GM18520 (cell line): Measurements from ENCODE around the gene HEBP1.
"Not testable (repeated sequence)": the region's sequence is repeated elsewhere in the genome, so short reads cannot be mapped to it uniquely, and the experiment has no call there.

Source experiments
- ATAC-seq: cut with Tn5 transposase; IDR thresholded peaks from one replicate; pipeline ENCODE4 v1.9.1; 2021; ENCODE audit not compliant: unreplicated experiment

HEBP1 gene

DNA sequence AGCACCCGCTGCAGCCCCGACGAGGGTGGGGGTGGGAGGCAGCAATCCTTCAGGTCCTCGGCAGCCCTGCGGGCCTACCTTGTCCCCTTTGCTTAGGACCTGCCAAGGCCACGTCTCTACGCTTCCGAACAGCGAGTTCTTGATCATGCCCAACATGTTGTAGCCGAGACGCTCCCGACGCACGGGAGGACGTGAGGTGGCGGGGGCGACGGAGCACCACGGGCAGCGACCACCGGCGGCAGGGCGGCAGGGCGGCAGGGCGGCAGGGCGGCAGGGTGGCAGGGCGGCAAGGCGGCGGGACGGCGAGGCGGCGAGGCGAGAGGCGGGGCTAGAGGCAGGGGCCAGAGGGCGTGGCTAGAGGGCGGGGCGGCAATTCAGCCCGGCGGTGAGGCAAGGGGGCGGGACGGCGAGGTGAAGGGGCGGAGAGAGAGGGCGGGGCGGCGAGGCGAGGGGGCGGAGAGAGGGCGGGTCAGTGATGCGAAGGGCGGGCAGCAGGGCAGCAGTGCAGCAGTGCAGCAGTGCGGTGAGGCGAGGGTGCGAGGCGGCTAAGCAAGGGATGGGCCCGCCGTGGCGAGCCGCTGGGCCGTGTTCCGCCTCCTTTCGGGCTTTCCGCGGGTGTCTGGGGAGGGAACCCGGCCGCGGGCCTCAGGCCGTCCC, at the start of gene HEBP1:
Gene HEBP1, minus strand, starts transcription at position 307 of the 657 bp plus-strand sequence. Its CDS starts 151 bp downstream, at position 156.
- no peak for ATAC-seq

GRCh38 chr12:13049816-13050215, 49.8 kb upstream of the HEBP1 start:
- no peak for ATAC-seq

DNA sequence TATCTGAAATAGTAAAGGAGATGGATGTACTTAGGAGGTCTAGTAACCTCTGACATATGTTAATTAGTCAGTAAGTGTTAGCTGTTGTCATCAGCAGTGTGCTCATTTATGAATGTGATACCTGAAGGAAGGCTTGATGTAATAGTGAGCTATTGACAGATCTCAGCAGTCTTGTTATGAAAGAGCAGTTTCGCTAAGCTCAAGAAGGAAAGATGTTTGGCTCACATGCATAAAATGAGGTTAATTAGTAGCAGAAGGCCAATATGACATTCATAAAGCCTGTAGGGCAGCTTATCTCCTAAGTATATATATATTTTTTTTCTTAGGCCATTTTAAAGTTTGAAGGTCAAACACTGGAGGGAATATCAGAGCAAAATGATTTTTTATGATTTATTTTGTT, 46.9 kb upstream of the HEBP1 start:
- peak; percentile 47 for ATAC-seq

- ATAC-seq: no peak
These were observed 45.8 kb upstream of the HEBP1 start for GRCh38 chr12:13045816-13046215.

- no peak for ATAC-seq
These were observed 44.8 kb upstream of the HEBP1 start for GRCh38 chr12:13044906-13045299.

DNA sequence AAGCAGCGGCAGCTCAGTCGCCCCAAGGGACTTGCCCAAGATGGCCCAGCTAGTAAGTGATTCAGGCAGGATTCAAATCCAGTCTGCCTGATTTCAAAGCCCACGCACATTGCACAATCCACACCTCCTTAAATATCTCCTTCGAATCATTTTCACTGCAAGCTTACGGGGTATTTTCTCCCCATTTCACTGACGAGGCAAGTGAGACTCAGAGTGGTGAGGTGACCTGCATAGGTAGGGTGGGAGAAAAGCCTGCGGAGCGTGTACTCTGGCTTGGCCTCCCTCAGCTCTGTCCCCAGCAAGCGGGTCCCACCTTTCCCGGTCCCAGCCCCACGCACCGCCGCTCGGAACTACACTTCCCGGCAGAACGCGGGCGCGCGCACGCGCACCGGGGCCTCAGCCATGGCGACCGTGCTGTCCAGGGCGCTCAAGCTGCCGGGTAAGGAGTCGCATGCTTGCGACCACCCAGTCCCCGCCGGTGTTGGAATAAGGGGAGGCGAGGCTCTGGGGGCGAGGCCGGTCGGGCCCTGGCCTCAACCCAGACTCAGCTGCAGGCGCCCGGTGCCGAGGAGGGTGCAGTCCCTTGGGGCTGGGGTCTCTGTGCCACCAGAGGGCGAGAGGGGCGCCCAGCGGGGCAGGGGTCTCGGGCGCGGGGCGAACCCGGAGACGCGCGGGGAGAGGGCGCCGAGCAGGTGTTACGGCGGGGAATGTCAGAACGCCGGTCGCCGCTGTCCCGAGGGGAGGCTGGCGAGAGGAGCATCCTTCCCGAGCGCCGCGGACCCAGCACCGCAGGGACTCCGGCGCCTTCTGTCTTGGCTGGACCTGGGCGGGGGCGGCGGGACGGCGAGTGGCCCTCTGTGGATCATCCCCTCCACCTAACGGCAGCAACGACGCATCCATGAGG, 44.2 kb upstream of the HEBP1 start, which contains the start of gene FAM234B:
Gene FAM234B, plus strand, starts transcription at position 380 of the 904 bp plus-strand sequence. Its CDS starts 23 bp downstream, at position 403.
- no peak for ATAC-seq

DNA sequence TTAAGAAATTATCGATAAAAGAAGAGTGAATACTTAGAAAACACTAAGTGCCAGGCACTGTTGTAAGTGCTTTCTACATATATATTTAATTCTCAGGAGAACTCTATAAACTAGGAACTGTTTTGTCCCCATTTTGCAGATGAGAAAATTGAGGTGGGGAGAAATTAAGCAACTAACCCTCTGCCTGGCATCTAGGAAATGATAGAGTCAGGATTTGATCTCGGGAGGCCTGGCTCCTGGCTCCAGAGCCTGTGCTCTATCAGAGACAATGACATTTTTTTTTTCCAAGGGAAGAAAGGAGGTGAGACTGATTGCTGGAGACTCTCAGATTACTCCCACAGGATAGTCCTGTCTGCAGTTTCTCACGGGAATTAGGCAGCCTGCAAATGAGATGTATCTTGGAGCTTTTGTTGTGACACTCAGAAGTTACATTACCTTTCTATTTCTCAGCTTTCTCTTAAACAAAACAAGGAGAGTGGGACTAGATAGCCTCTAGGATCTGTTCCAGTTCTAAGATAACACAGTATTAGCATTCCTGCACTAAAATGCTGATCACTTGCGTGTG, 42.7 kb upstream of the HEBP1 start:
- ATAC-seq: no peak

DNA sequence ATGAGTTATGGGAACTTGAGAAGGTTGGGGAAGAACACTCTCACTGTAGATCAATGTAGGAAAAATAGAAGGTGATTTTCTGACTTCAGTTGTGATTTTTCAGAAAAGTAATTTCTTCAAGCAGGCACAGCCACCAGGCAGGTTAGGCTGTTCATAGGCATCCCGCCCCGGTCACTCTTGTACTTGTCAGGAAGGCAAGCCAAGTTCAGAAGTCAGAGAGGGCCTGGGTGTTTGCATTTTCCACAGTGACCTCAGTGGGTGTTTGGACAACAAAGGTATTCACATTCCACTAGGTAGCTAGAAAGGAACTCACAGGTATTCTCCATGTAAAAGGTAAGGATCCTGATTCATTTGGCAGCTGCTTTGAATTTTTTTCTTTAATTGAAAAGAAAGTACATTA, 41.2 kb upstream of the HEBP1 start:
- ATAC-seq: no peak

- ATAC-seq: no peak
These were observed 39.4 kb upstream of the HEBP1 start for GRCh38 chr12:13039328-13039956.

DNA sequence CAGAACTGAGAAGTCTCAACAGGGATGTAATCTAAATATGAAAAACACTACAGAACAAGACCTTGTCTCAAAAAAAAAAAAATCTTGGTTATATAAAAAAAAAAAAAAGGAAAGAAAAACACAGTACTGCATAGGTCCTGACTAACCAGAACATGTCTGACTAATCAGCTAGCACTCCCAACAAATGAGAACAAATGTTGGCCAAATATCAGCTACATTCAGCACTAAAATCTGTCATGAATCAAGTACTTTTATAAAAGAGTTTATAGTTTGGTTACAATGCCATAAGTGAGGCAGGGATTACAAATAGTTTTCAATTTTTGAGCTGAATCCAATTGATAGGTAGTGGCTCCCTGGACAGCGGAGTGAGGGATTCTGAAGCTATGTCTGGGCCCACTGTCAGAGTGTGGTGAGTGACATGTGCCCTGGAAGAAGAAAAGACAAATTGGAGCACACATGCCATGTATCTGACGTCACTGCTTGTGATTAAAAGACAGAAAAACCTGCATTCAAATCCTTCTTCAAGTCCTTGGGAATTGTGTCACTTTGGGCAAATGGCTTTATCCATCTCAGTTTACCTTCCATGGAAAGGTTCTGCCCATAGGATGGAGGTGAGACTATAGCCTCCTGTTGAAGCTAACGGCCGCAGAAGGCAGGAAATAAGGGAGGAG, 38.6 kb upstream of the HEBP1 start:
- ATAC-seq: no peak

- ATAC-seq: no peak
These were observed 36.8 kb upstream of the HEBP1 start for GRCh38 chr12:13036881-13037280.

DNA sequence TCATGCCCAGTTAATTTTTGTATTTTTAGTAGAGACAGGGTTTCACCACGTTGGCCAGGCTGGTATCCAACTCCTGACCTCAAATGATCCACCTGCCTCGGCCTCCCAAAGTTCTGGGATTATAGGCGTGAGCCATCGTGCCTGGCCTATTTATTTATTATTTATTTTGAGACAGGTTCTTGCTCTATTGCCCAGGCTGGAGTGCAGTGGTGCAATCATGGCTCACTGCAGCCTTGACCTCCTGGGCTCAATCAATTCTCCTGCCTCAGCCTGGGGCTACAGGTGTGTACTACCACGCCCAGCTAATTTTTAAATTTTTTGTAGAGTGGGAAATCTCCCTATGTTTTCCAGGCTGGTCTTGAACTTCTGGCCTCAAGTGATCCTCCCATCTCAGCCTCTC, 35.3 kb upstream of the HEBP1 start:
- ATAC-seq: not testable (repeated sequence)

DNA sequence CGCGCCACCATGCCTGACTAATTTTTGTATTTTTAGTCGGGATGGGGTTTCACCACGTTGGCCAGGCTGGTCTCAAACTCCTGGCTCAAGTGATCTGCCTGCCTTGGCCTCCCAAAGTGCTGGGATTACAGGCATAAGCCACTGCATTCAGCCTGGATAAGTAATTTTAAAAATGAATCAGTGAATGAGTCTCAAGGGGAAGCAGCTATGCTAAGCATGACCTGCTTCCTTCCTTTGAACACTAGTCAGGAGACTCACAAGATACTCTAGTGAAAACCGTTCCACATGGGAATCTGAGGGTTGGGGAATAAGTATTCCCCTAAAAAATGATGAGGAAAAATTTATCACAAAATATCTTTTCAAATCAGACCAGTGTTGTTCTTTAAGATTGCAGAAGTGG, 33.4 kb upstream of the HEBP1 start:
- no peak for ATAC-seq

GRCh38 chr12:13032164-13032563, 32.1 kb upstream of the HEBP1 start:
- no peak for ATAC-seq

GRCh38 chr12:13030541-13031291, 30.7 kb upstream of the HEBP1 start:
- no peak for ATAC-seq

- no peak for ATAC-seq
These were observed 28.9 kb upstream of the HEBP1 start for GRCh38 chr12:13028825-13029570.

DNA sequence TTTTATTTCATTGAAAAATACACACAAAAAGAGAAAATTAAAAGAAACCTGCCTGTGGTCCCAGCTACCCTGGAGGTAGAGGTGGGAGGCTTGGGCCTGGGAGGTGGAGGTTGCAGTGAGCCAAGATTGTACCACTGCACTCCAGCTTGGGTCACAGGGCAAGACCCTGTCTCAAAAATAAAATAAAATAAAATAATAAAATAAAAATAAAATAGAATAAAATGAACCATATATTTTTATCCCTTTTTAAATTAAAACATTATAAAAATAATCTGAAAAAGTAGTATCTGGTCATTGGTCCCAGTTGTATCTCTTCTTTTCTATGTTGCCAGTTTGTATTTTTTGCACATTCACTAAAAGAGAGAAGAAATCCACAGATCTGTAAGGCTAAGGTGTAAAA, 27.4 kb upstream of the HEBP1 start:
- ATAC-seq: no peak

GRCh38 chr12:13027032-13027431, 27.0 kb upstream of the HEBP1 start:
- no peak for ATAC-seq

DNA sequence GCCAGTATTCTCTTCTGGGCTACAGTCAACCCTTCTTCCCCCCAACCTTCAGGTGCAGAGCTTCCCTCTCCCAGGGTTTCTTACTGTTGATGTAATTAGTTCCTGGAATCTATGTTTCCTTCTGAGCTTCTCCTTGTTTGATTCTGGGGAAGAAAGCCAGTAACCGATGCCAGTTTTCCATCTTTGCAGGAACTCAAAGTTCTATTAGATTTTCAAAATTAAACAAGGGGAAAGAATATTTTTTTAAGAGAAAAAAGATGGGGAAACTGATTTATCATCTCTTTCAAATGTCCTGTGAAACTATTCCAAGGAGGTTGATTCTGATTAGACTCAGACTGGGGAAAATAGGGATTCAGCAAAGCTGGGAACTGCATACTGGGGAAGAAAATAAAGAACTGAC, 26.2 kb upstream of the HEBP1 start:
- ATAC-seq: no peak
